Measurements from ENCODE around the gene DAGLA. TPM values are rescaled to one million over a fixed set of nuclear protein-coding genes. Genes with fewer than 3 reads are reported as not detected.

Gene DAGLA
- total RNA-seq, 2 experiments from 2014 or later: 0.52 to 0.73 TPM

- Histone ChIP-seq H3K36me3 (ENCODE audit: insufficient read depth, low read length) (peaks cover 2% of the 10 kb centered on the region), H3K27ac (ENCODE audit: low read depth in 1 of 2, low read length in 2 of 2) (no peak overlapping the region), H3K4me1 (ENCODE audit: insufficient read depth, low read length) (no peaks in the 10 kb centered on the region), H3K27me3 (ENCODE audit: control insufficient read depth in 1 of 2, insufficient read depth in 2 of 2, low read length in 2 of 2) (no peaks in the 10 kb centered on the region), H3K4me3 (ENCODE audit: low read length) (no peak overlapping the region), H3K9me3 (ENCODE audit: control insufficient read depth in 1 of 2, insufficient read depth in 1 of 2, low read length in 2 of 2) (no peaks in the 10 kb centered on the region)
- intact Hi-C loops (cut with DNase I, micrococcal nuclease): no loop called here
- Mint-ChIP-seq H3K36me3 (ENCODE audit: low read depth) (no peaks in the 10 kb centered on the region), H3K27me3 (no peaks in the 10 kb centered on the region), H3K27ac (no peak overlapping the region), H3K4me3 (no peak overlapping the region), H3K4me1 (ENCODE audit: low read depth) (no peaks in the 10 kb centered on the region), H3K9me3 (no peaks in the 10 kb centered on the region)
- TF ChIP-seq CTCF (IDR thresholded peaks at IDR 0.05): no peak
- CTCF ChIA-PET: no interaction called here
- POLR2A ChIA-PET: no interaction called here
- ATAC-seq (ENCODE audit: poor library complexity) (no peak), DNase-seq (no peak)
These were observed 59.2 kb downstream of the DAGLA start for GRCh38 chr11:61739413-61739812.

- TF ChIP-seq CTCF (IDR thresholded peaks at IDR 0.05): no peak
- ATAC-seq (ENCODE audit: poor library complexity) (no peak), DNase-seq (no peak)
- no peaks in the 10 kb centered on the region for H3K27me3 Mint-ChIP-seq
- ChIA-PET POLR2A (no interaction called here), CTCF (no interaction called here)
- Histone ChIP-seq H3K4me3 (ENCODE audit: low read length) (no peak overlapping the region), H3K9me3 (ENCODE audit: control insufficient read depth in 1 of 2, insufficient read depth in 1 of 2, low read length in 2 of 2) (no peaks in the 10 kb centered on the region), H3K27ac (ENCODE audit: low read depth in 1 of 2, low read length in 2 of 2) (no peak overlapping the region), H3K36me3 (ENCODE audit: insufficient read depth, low read length) (peaks cover 2% of the 10 kb centered on the region), H3K27me3 (ENCODE audit: control insufficient read depth in 1 of 2, insufficient read depth in 2 of 2, low read length in 2 of 2) (no peaks in the 10 kb centered on the region), H3K4me1 (ENCODE audit: insufficient read depth, low read length) (no peaks in the 10 kb centered on the region)
- H3K4me1 Mint-ChIP-seq (ENCODE audit: low read depth): no peaks in the 10 kb centered on the region
- intact Hi-C loops (cut with DNase I, micrococcal nuclease): no loop called here
- no peak overlapping the region for H3K4me3 Mint-ChIP-seq
- H3K9me3 Mint-ChIP-seq: no peaks in the 10 kb centered on the region
- no peaks in the 10 kb centered on the region for H3K36me3 Mint-ChIP-seq (ENCODE audit: low read depth)
- no peak overlapping the region for H3K27ac Mint-ChIP-seq
These were observed 59.8 kb downstream of the DAGLA start for GRCh38 chr11:61739966-61740365.

DNA sequence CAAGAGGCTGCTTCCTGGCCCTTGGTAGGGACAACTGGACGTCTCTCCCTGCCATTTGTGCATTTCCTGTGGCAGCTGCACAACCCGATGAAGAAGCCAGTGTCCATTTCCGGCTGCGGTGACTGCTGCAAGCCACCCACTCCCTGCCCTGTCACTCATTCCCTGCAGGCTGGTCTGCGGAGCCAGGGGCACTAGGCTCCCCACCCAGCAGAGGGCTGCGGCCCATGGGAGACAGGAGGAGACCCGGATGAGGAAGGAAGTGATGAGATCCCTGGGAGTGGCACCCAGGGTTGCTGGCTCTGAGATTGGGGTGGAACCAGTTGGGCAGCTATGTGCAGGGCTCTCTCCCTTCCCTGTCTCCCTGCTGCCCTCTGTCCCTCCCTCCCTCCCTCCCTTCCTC is 62.2 kb downstream of the DAGLA start:
- Histone ChIP-seq H3K4me1 (ENCODE audit: insufficient read depth, low read length) (no peaks in the 10 kb centered on the region), H3K27me3 (ENCODE audit: control insufficient read depth in 1 of 2, insufficient read depth in 2 of 2, low read length in 2 of 2) (no peaks in the 10 kb centered on the region), H3K36me3 (ENCODE audit: insufficient read depth, low read length) (no peaks in the 10 kb centered on the region), H3K9me3 (ENCODE audit: control insufficient read depth in 1 of 2, insufficient read depth in 1 of 2, low read length in 2 of 2) (no peaks in the 10 kb centered on the region), H3K4me3 (ENCODE audit: low read length) (no peak overlapping the region), H3K27ac (ENCODE audit: low read depth in 1 of 2, low read length in 2 of 2) (no peak overlapping the region)
- TF ChIP-seq CTCF (IDR thresholded peaks at IDR 0.05): no peak
- H3K27me3 Mint-ChIP-seq: no peaks in the 10 kb centered on the region
- intact Hi-C loops (cut with DNase I, micrococcal nuclease): no loop called here
- no peak for DNase-seq
- no peaks in the 10 kb centered on the region for H3K4me1 Mint-ChIP-seq (ENCODE audit: low read depth)
- POLR2A ChIA-PET: no interaction called here
- CTCF ChIA-PET: no interaction called here
- no peaks in the 10 kb centered on the region for H3K36me3 Mint-ChIP-seq (ENCODE audit: low read depth)
- no peak for ATAC-seq (ENCODE audit: poor library complexity)
- H3K27ac Mint-ChIP-seq: no peak overlapping the region
- no peak overlapping the region for H3K4me3 Mint-ChIP-seq
- H3K9me3 Mint-ChIP-seq: no peaks in the 10 kb centered on the region

Measured in CD4-positive, alpha-beta T cell (primary cell).